Heart left ventricle (tissue), 13 donors: ENCODE measurements around the gene SAP30BP.

Experiments used
- POLR2A ChIP-seq, 2 donors: fragments of 450-650 bp; IDR thresholded peaks; one replicate each; pipeline ENCODE4 v1.6.1; 2017; ENCODE audit warnings: antibody characterized with exemption in 2 of 2, mild to moderate bottlenecking in 2 of 2, moderate library complexity in 2 of 2
- TF ChIP-seq, protein P1 (sequence below), 12 donors: fragments of 200-600 bp; sonication (generic) in 4 of 12; IDR thresholded peaks; one replicate each; pipeline versions ENCODE4 v1.5.0 to v1.8.0; 2018 to 2022; ENCODE audit warnings: antibody characterized with exemption in 12 of 12, mild to moderate bottlenecking in 5 of 12
- donor health status: ischemic (EF 13 %, LVEDD 7.1; RV severe dilation, severe dysfunction).
- donor health status: DM: no; HTN: yes; CAD: no.
- donor health status: DM: no; HTN: no; CAD: no.
- donor health status: ischemic (EF 25% LVEDD 6.9; RV normal size, moderate dysfunction).
- donor health status: ischemic (EF 25% LVEDD 5.7; RV mildly dilated, moderate dysfunction).
- donor health status: ischemic (EF 35%, LVEDD 5.7; RV mildly dilated, moderate dysfunction).
- donor health status: nonischemic (EF 11% LVEDD 7.7; RV severe dilation, severe dysfunction).
- donor health status: DM: yes; HTN: yes; CAD: no.
- donor health status: PGD.
- donor health status: ischemic (EF 29% LVEDD 5.4; RV normal size, mild dysfunction).
- donor health status: nonischemic (EF 23%, LVEDD 6.1; RV moderate dilation, normal function).

DNA sequence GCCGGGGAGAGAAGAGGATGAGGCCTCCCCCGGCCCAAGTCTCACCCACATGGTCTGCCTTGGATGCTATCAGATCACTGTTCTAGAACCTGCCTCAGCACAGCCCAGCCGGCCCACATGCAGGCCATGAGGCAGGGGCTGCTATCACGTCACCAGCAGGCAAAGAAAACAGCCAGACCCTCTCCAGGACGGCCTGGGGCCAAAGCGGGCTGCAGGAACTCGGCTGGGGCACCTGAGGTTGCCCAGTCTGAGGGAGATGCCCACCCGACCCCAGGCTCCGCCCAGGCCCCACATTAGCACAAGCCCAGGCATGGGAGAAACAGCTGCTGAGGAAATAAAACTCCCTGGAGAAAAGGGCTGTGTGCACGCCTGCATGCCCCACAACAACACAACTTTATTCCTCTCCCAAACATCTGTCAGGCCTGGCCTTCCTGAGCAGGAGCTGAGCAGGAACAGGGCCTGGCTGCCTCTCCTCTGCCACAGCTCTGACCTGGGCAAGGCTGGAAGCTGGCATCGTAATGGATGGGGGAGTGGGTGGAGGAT is 40.6 kb upstream of the SAP30BP start:
- TF ChIP-seq, protein P1, sequence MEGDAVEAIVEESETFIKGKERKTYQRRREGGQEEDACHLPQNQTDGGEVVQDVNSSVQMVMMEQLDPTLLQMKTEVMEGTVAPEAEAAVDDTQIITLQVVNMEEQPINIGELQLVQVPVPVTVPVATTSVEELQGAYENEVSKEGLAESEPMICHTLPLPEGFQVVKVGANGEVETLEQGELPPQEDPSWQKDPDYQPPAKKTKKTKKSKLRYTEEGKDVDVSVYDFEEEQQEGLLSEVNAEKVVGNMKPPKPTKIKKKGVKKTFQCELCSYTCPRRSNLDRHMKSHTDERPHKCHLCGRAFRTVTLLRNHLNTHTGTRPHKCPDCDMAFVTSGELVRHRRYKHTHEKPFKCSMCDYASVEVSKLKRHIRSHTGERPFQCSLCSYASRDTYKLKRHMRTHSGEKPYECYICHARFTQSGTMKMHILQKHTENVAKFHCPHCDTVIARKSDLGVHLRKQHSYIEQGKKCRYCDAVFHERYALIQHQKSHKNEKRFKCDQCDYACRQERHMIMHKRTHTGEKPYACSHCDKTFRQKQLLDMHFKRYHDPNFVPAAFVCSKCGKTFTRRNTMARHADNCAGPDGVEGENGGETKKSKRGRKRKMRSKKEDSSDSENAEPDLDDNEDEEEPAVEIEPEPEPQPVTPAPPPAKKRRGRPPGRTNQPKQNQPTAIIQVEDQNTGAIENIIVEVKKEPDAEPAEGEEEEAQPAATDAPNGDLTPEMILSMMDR (IDR thresholded peaks at IDR 0.05), result no peak
- TF ChIP-seq POLR2A (IDR thresholded peaks at IDR 0.05), result no peak
